ENCODE measurements around the gene USP54. TPM values are rescaled to one million over a fixed set of nuclear protein-coding genes. Genes with fewer than 3 reads are reported as not detected.

The USP54 gene
- total and polyA plus RNA-seq, 2 donors (not counting 1 experiment from before 2014, with no cell fraction given): 2.3 to 12.9 TPM

DNA sequence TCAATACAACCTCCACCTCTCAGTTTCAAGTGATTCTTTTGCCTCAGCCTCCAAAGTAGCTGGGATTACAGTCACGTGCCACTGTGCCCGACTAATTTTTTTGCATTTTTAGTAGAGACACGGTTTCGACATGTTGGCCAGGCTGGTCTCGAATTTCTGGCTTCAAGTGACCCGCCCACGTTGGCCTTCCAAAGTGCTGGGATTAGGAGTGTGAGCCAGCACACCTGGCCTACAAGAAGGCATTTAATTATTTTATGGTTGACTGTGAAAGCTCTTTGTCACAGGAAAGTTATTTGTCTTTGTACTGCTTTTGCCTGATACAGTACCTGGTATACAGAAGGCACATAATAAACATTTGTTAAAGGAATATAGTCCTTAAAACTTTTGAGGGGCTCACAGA lies 37.3 kb upstream of the USP54 start:
- Histone ChIP-seq H3K9ac (ENCODE audit: low read length) (no peak overlapping the region), H3K27me3 (replicated peaks in 1 of 4; ENCODE audit: control extremely low read depth in 1 of 4, control insufficient read depth in 3 of 4, insufficient read depth in 4 of 4, low read length in 3 of 4) (no peaks in the 10 kb centered on the region), H3K79me2 (ENCODE audit: control insufficient read depth, insufficient read depth, low read length) (peaks cover 9% of the 10 kb centered on the region), H3K9me3 (ENCODE audit: control extremely low read depth in 1 of 3, control insufficient read depth in 2 of 3, insufficient read depth in 1 of 3, low read length in 2 of 3) (no peaks in the 10 kb centered on the region), H3K4me1 (ENCODE audit: control insufficient read depth in 2 of 2, insufficient read depth in 2 of 2, low read length in 2 of 2) (peaks cover 11% of the 10 kb centered on the region in 2 donors), H3K27ac (ENCODE audit: low read length in 2 of 2) (no peak overlapping the region), H3K4me2 (replicated peaks; ENCODE audit: low read depth, low read length, poor library complexity, severe bottlenecking) (no peak overlapping the region), H3K4me3 (ENCODE audit: control extremely low read depth in 1 of 5, extremely low read depth in 1 of 5, insufficient read depth in 1 of 5, low read depth in 2 of 5, low read length in 4 of 5) (no peak overlapping the region), H3K36me3 (replicated peaks in 1 of 2; ENCODE audit: control extremely low read depth in 1 of 2, control insufficient read depth in 1 of 2, extremely low read depth in 1 of 2, insufficient read depth in 2 of 2, low read length in 1 of 2) (no peaks in the 10 kb centered on the region), H2AFZ (ENCODE audit: insufficient read depth, low read depth, low read length, poor library complexity, severe bottlenecking) (no peak overlapping the region), H4K20me1 (ENCODE audit: control insufficient read depth, insufficient read depth, low read length, poor library complexity, severe bottlenecking) (no peaks in the 10 kb centered on the region)
- ChIA-PET CTCF (interaction anchor here (2.5 kb wide), 1 partner anchor 15 kb away, joined by 14 read pairs; no protein-coding TSS in a partner anchor), POLR2A (no interaction called here)
- Mint-ChIP-seq H3K9me3 (ENCODE audit: insufficient read depth) (no peaks in the 10 kb centered on the region), H3K27me3 (no peaks in the 10 kb centered on the region), H3K27ac (no peak overlapping the region), H3K4me1 (peaks cover 16% of the 10 kb centered on the region), H3K4me3 (no peak overlapping the region)
- WGBS (ENCODE audit: insufficient coverage): 96% methylated on average over 7 of the region's 7 CpGs
- TF ChIP-seq, protein P1, sequence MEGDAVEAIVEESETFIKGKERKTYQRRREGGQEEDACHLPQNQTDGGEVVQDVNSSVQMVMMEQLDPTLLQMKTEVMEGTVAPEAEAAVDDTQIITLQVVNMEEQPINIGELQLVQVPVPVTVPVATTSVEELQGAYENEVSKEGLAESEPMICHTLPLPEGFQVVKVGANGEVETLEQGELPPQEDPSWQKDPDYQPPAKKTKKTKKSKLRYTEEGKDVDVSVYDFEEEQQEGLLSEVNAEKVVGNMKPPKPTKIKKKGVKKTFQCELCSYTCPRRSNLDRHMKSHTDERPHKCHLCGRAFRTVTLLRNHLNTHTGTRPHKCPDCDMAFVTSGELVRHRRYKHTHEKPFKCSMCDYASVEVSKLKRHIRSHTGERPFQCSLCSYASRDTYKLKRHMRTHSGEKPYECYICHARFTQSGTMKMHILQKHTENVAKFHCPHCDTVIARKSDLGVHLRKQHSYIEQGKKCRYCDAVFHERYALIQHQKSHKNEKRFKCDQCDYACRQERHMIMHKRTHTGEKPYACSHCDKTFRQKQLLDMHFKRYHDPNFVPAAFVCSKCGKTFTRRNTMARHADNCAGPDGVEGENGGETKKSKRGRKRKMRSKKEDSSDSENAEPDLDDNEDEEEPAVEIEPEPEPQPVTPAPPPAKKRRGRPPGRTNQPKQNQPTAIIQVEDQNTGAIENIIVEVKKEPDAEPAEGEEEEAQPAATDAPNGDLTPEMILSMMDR (IDR thresholded peaks at IDR 0.05): no peak
- no peak for TF ChIP-seq EZH2 (IDR thresholded peaks at IDR 0.05; ENCODE audit: borderline replicate concordance, insufficient read depth, low read depth, low read length, poor library complexity, severe bottlenecking)
- intact Hi-C loops (cut with micrococcal nuclease): loop anchor here (10.0 kb wide), 1 partner anchor 246 kb away; the partner anchor contains the start of gene CAMK2G
- DNase-seq (no peak), ATAC-seq (ENCODE audit: low read depth) (no peak)

DNA sequence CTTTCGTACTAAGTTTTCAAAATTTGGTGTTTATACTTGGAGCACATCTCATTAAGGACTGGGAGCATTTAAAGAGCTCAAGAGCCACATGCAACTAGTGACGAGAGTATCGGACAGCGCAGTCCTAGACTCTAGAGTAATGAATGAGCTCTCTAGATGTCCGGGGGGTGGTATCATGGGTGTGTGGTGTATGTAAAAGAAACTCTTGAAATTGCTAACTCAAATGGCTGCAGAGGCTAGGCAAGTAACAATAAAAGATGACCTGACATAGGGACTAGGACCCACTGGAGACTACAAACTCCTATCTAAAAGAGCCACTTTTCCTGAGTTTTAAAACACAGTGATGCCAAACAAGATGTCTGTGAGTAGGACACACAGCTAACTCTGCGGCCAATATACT lies 36.2 kb upstream of the USP54 start:
- 93% methylated on average over 3 of the region's 6 CpGs for WGBS (ENCODE audit: insufficient coverage)
- H3K27ac Mint-ChIP-seq: peak overlapping the region; percentile 32
- DNase-seq: no peak
- Histone ChIP-seq H3K9me3 (ENCODE audit: control extremely low read depth in 1 of 3, control insufficient read depth in 2 of 3, insufficient read depth in 1 of 3, low read length in 2 of 3) (no peaks in the 10 kb centered on the region), H3K4me1 (ENCODE audit: control insufficient read depth in 2 of 2, insufficient read depth in 2 of 2, low read length in 2 of 2) (peaks cover 11% of the 10 kb centered on the region in 2 donors), H2AFZ (ENCODE audit: insufficient read depth, low read depth, low read length, poor library complexity, severe bottlenecking) (no peak overlapping the region), H4K20me1 (ENCODE audit: control insufficient read depth, insufficient read depth, low read length, poor library complexity, severe bottlenecking) (no peaks in the 10 kb centered on the region), H3K27me3 (replicated peaks in 1 of 4; ENCODE audit: control extremely low read depth in 1 of 4, control insufficient read depth in 3 of 4, insufficient read depth in 4 of 4, low read length in 3 of 4) (no peaks in the 10 kb centered on the region), H3K36me3 (replicated peaks in 1 of 2; ENCODE audit: control extremely low read depth in 1 of 2, control insufficient read depth in 1 of 2, extremely low read depth in 1 of 2, insufficient read depth in 2 of 2, low read length in 1 of 2) (no peaks in the 10 kb centered on the region), H3K4me2 (replicated peaks; ENCODE audit: low read depth, low read length, poor library complexity, severe bottlenecking) (no peak overlapping the region), H3K79me2 (ENCODE audit: control insufficient read depth, insufficient read depth, low read length) (peaks cover 9% of the 10 kb centered on the region), H3K4me3 (ENCODE audit: control extremely low read depth in 1 of 5, extremely low read depth in 1 of 5, insufficient read depth in 1 of 5, low read depth in 2 of 5, low read length in 4 of 5) (no peak overlapping the region), H3K27ac (ENCODE audit: low read length in 2 of 2) (no peak overlapping the region), H3K9ac (ENCODE audit: low read length) (no peak overlapping the region)
- H3K4me3 Mint-ChIP-seq: peak overlapping the region; percentile 53
- intact Hi-C loops (cut with micrococcal nuclease): loop anchor here (10.0 kb wide), 1 partner anchor 248 kb away; the partner anchor contains the start of gene CAMK2G
- POLR2A ChIA-PET: interaction anchor here (0.7 kb wide), 1 partner anchor 80 kb away, joined by 3 read pairs; no protein-coding TSS in a partner anchor
- ATAC-seq (ENCODE audit: low read depth): no peak
- no peaks in the 10 kb centered on the region for H3K9me3 Mint-ChIP-seq (ENCODE audit: insufficient read depth)
- H3K4me1 Mint-ChIP-seq: peaks cover 16% of the 10 kb centered on the region
- CTCF ChIA-PET: interaction anchor here (2.5 kb wide), 1 partner anchor 16 kb away, joined by 14 read pairs; no protein-coding TSS in a partner anchor
- TF ChIP-seq, protein P1 (IDR thresholded peaks at IDR 0.05): no peak
- TF ChIP-seq EZH2 (IDR thresholded peaks at IDR 0.05; ENCODE audit: borderline replicate concordance, insufficient read depth, low read depth, low read length, poor library complexity, severe bottlenecking): no peak
- H3K27me3 Mint-ChIP-seq: no peaks in the 10 kb centered on the region

All from B cell (primary cell).